SIG-M5 treated with dmso at 0.1 percent for 504 hours (cell line): ENCODE results near the gene UBR2.
"Not testable (repeated sequence)": the region's sequence is repeated elsewhere in the genome, so short reads cannot be mapped to it uniquely, and the experiment has no call there.

Experiments
- DNase-seq: peaks from one replicate; lab custom pipeline; 2025; ENCODE audit not compliant: unreplicated experiment; lab: John Stamatoyannopoulos, UW

Gene UBR2

DNA sequence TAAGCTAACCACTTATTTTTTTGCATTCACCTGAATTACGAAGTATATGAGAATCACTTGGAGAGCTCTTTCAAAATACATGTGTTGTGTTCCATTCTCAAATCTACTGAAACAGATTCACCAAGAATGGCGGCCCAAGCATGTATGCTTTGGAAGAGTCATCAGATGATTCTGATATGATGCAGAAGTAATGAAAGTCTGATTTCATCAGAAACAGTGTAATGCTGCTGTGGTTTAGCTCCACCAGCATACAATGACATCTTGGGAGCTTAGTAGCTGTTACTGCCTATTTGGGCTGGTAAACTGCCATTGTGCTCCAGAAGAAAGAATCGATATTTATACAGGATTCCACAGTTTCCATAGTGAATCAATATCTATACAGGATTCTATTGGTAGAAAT is 52.9 kb downstream of the UBR2 start:
- DNase-seq, result no peak

DNA sequence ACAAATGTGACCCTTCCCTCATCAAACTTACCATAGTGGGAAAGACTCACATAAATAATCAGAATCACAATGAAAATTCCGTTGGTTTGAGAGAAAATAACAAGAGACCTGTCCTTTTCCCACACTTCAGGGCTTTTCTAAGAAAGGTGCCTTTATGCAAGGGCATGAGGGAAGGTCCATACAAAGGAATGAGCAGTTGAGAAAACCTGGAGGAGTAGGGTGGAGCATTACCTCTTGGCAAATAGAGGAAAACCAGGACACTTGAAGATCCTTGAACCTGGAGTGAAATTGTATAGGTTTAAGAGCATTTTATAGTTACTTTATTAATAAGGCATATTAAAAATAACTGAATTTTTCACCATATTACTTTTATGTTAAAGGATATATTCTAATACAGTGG is 54.3 kb downstream of the UBR2 start:
- DNase-seq, result no peak

DNA sequence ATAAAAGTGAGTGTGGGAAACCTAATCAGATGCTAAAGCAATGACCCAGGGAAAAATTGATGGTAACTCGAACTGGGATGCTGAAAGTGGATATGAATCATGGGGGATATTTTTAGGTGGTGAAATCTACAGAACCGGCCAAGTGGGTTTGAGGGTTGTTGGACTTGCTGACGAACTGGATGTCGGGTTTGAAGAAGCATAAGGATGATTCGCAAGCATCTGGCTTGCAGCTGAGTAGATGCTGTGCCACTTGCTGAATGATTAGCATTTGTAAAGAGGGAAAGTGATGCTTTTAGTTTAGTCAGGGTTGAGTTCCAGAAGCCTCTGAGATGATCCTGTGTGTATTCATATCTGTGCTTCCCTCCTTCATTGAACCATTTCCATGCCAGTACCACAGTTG is 54.9 kb downstream of the UBR2 start:
- DNase-seq, result no peak

DNA sequence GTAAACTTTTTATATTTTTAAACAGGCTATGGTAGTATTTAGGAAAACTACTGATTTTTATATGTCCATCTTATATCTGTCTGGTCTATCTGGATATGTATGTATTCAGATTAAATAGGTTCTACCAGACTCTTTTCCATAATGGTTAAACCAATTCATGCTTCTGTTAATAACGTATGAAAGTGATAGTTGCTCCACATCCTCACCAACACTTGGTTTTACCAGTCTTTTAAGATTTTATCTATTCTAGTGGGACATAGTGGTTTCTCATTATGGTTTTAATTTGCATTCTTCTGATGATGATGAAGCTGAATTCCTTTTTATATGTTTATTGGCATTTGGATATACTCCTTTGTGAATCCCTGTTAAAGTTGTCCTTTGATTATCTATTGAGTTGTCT is 56.1 kb downstream of the UBR2 start:
- no peak for DNase-seq

DNA sequence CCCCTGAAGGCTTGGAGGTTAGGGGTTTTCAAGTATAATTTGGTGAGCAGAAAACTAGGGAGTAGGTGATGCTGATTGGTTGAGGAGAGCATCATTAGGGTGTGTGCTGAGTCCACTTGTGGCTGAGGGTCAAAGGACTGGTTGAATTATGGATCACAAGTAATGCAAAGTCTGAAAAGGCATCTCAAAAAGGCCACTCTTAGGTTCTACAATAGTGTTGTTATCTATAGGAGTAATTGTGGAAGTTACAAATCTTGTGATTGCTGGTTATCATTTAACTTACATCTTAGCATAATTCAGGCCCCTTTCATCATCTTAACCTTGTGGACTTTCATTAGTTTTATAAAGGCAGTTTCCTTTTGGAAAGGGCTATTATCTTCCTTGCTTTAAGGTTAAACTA is 60.8 kb downstream of the UBR2 start:
- DNase-seq, result no peak

DNA sequence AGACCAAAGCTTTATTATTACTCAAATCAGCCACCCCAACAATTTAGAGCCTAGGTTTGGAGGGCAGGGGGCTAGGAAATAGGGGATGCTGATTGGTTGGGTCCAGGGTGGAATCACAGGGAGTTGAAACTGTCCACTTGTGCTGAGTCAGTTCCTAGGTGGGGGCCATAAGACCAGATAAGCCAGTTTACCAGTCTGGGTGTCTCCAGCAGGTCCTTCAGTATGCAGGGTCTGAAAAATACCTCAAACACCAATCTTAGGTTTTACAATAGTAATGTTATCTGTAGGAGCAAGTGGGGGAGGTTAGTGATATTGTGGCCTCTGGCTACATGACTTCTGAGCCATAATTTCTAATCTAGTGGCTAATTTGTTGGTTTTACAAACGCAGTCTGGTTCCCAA is 63.2 kb downstream of the UBR2 start:
- DNase-seq, result no peak

DNA sequence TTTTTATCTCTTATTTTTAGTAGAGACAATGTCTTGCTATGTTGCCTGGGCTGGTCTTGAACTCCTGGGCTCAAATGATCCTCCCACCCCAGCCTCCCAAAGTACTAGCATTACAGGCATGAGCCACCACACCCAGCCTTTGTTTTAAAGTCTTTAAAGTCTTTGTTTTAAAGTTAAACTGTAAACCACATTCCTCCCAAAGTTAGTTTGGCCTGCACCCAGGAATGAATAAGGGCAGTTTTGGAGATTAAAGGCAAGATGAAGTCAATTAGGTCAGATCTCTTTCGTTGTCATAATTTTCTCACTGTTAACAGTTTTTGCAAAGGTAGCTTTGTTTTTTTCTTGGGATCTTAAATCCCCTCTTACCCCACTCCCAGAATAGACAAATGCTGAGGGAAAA is 63.8 kb downstream of the UBR2 start:
- DNase-seq, result no peak

DNA sequence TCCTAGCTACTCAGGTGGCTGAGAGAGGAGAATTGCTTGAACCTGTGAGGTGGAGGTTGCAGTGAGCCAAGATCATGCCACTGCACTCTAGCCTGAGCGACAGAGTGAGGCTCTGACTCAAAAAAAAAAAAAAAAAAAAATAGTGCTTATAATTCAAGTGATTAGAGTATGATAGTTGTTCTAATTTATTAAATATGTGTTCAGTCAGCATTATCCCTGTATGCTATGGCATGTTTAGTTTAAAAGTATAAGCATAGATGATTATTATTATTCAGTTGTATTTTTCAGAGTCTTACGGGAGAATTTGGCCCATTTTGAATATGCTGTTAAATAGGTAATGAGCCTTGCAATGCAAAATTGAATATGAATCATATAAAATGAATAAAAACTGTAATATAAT is 64.8 kb downstream of the UBR2 start:
- DNase-seq, result no peak

DNA sequence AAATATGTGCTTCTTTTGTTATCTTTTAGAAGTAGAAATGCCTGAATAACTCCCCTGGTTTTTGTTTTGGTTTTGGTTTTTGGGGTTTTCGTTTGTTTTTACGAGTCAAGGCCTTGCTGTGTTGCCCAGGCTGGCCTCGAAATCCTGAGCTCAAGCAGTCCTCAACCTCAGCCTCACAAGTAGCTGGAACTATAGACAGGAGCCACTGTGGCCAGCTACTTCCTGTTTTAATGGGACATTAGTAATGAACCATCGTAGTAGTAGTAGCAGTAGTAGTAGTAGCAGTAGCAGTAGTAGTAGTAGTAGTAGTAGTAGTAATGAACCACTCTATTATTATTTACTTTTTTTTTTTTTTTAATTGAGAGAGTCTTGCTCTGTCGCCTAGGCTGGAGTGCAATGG is 66.0 kb downstream of the UBR2 start:
- no peak for DNase-seq

DNA sequence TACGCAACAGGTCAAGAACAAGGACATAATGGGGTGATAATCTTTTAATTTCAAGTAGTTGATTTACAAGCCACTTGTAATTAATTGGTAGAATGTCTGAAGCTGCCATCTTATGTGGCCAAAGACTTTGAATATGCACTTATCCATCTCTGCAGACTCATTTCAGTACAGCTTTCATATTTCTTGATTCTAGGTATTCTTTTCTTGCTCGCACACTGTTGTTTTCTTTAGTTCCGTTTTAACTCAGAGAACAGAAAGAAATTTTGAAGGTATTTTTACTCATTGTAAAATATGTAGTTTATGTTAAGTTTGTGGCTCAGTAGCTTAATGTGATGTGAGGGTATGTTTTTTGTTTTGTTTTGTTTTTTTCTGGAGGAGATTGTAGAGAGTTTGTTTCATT is 73.9 kb downstream of the UBR2 start:
- no peak for DNase-seq

DNA sequence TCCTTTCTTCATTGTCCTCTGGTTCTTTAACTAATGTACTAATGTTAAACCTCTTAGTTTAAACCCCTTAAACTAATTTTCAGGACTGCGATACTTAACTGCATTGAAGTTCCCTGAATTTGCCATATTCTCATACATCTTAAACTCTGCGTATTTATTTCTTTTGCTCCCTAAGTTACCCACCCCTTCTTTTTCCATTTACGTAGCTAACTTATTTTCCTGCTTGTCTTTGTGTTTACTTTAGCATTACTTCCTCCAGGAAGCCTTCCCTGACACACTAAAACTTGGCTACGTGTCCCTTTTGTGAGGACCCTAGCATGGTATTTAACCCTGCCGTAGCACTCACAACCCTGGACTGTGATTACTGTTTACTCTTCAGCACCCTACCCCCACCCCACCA is 79.0 kb downstream of the UBR2 start:
- no peak for DNase-seq

DNA sequence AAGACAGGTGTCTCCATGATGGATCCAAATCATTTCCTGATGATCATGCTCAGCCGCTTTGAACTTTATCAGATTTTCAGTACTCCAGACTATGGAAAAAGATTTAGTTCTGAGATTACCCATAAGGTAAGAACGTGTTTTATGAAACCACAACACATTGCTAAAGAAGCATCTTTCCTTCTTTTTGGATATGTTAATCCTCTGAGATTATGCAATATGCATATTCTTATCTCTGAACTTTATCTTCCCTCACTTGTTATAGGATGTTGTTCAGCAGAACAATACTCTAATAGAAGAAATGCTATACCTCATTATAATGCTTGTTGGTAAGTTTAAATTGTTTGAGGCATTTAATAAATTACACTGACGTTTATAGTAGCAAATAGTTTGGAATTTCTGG is 80.4 kb downstream of the UBR2 start:
- no peak for DNase-seq

DNA sequence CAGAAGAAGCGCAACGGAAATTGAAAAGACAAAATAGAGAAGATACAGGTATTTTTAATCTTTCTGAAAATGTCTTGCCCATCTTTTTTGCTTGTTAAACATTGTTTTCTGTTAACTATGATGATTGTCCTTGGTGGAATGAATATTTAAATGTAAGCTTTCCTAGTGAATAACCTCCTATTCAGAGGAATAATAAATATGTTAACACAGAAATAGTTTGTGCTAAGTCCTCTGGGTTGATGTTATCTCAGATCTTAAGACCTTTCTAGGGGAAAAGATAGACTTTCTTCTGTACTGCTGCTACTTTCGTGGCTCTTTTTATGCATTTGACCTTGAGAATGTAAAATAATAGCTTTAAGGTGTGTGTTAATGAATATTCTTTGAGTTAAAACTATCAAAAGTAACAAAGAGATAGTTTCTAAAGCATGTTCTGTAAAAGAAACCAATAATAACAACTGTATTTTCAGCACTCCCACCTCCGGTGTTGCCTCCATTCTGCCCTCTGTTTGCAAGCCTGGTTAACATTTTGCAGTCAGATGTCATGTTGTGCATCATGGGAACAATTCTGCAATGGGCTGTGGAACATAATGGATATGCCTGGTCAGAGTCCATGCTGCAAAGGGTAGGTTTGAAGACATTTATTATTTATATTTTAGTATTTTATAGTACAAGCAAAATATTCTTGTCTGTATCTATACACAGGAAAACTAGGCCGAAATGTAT is 88.4 kb downstream of the UBR2 start:
- DNase-seq, result no peak

DNA sequence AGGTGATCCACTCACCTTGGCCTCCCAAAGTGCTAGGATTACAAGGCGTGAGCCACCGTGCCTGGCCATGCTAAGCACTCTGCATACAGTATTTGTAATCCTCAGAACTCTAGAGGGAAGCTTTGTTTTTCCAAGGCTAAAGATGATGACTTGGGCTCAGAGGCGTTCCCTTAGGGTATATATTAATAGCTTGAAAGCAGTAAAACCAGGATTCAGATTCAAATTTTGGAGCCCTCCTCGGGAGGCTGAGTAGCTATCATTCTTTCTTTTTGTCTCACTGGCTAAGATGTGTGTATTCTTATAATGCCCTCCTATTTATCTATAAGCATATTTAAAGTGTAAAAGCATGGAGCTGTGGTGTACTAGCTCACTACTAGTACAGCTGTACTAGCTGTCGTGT is 90.0 kb downstream of the UBR2 start:
- no peak for DNase-seq

DNA sequence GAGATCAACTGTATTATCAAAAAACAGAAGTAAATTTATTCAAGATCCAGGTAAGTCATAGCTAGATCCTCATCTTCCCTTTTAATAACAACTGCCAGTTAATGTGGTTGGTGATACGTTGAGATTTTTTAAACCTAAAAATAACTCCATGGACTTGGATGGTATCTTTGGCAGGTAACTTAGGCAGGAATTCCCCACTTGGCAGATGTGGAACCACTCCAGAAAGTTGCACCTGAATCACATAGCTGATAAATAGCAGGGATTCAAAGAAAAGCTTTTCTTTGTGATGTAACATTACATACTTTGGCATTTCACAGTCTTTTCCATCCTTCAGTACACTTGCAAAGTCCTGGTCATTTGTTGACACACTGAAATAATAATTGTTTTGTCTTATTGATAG is 96.0 kb downstream of the UBR2 start:
- no peak for DNase-seq

DNA sequence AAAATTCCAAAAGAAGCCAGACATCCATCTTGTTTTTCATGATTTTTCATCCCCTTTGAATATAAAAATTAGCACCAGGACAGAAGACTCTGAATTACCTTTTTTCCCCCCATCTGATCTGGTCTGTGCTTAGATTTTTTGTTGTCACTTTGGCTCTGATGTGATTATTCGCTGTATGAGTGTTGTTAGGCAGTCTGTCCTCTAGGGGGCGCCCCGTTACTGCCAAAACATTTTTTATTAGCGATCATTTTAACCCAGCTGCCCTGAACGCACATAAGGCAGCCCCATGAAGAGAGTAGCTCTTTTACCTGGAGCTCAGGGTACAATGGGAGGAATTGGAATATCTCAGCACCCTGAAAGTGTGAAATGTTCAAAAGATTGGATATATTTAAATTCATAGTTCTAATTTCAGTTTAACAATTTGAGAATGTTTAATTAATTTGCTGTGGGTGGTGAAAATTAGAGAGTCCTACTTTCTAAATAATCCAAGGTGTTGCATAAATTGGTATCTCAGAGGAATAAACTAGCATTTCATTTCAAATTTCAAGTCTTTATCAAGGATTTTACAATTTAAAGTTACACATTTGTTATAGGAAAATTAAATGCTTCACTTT is 97.8 kb downstream of the UBR2 start:
- DNase-seq, result peak; percentile 66

DNA sequence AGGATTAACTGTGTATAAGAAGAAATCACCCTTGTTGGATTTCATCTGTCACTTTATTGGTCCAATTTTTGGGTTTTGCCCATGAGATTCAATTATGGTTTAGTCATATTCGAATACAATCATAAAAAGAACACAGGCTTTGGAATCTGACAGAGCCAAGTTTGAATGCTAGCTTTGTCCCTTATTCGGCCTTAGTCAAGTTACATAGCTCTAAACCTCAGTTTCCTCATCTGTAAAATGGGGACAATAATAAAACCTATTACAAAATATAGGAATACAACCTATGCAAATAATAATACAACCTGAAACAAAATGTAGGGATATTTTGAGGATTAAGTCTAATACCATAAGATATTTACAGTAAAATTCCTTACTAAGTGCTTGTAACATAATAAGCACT is 100.9 kb downstream of the UBR2 start:
- no peak for DNase-seq

DNA sequence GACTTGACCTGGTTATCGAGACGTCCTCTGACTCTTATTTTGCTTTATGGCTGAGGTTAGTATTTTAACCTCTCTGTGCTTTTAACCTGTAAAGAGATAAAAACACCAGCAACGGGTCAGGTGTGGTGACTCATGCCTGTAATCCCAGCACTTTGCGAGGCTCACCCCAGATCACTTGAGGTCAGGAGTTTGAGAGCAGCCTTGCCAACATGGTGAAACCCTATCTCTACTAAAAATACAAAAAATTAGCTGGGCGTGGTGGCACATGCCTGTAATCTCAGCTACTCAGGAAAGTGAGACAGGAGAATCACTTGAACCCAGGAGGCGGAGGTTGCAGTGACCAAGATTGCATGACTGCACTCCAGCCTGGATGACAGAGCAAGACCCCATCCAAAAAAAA is 110.5 kb downstream of the UBR2 start:
- not testable (repeated sequence) for DNase-seq

DNA sequence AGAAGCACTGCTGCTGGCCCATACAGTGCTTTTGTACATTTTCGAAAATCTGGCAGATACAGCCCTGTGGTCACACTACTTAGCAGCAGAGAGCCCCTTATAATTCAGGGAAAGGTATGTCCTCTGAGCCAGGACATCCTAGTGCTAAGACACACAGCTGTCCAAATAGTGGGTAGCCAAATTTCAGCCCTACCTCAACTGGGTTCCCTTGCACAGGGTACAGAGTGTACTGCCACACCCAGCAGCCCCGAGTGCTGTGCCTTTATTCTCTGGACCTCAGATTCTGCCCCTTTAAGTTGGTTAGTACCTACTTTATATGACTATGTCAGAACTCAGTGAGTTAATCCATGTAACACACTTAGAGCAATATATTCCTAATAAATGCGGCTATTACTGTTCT is 111.0 kb downstream of the UBR2 start:
- no peak for DNase-seq

DNA sequence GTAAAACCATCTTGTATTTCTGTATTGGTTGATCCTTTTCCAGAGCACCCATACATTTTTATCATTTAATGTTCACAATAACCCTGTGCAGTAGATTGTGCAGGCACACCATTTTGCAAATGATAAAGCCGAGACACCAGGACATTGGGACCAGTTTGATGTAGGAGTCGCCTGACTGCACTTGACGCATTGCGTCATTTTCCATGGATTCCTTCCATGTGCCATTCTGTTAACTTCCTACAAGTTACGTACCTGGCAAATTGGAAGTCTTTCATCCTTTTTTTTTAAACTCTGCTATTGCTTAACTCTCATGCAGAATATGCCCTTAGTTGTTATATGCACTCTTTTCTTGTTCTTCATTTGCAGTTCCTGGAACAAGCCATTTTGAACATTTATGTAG is 115.5 kb downstream of the UBR2 start:
- no peak for DNase-seq

DNA sequence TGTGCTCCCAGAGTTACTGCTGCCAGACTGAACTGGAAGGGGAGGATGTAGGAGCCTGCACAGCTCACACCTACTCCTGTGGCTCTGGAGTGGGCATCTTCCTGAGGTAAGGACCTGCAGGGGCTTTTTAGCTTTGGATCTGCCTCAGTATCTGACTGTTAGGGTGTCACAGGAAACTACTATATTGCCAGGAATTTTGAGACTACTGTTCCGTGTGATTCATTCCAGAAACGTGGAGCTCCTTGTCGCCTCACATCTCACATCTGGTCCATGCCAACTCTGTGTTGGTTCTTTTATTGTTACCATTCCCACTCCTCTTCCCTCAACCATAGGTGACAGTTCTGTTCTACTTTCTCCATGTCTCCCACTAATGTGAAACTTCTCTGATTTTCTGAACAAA is 124.5 kb downstream of the UBR2 start:
- DNase-seq, result no peak

DNA sequence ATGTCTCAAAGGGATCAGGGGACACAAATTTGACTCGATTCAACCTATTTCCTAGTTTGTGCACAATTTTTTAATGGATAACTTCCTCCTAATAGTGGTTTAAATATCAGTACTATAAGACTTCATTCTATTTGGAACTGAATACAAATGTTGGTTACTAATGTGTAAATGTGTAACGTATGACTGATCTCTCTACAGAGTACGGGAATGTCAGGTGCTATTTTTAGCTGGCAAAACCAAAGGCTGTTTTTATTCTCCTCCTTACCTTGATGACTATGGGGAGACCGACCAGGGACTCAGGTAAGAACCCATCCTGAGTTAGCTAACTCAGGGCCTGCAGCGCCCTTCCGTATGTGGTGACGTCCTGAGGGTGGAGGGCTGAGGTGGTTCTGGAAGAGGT is 125.5 kb downstream of the UBR2 start:
- no peak for DNase-seq

DNA sequence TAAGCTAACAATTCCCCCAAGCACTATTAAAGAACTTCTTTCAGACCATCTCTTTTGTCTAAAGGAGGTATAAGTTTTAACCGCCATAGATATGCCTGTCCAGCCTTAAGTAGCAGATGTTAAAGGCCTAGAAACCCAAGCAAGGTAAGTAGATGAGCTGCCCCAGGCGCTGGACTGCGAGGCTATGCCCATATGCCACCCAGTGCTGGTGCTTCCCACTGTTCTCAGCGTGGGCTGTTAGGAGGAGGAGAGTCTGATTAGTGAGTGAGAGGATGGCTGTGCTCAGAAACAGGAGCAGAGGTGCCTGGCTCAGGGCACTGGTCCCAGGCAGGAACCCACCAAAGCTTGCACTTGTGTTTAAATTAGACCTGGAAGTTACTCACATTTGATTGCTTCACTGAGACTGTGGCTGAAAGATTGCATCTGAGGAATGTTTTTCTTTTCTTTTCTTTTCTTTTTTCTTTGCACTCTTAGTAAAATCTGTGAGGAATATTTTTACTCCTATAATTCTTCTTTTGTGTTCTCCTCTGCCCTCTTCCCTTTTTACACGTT is 126.4 kb downstream of the UBR2 start:
- DNase-seq, result no peak
